HCT116 (cell line): Measurements from ENCODE around the gene THSD4. TPM values are rescaled to one million over a fixed set of nuclear protein-coding genes. Genes with fewer than 3 reads are reported as not detected.

Experiments
- ATAC-seq: fragments of 200-7000 bp; cut with Tn5 transposase; 2 replicates; pipeline ENCODE4 v1.9.1; 2020; ENCODE audit warnings: mild to moderate bottlenecking, moderate library complexity
- BruUV-seq: library from RNA; stranded (reverse); fragments of 400-500 nt; replicated peaks from 2 replicates; lab custom pipeline; 2021; lab: Mats Ljungman, UMichigan
- CTCF ChIA-PET: fragments of 300-600 bp; sonication (Branson Sonifier 250); formaldehyde crosslinking; loops from one replicate; lab custom pipeline; 2021; ENCODE audit warnings: antibody characterized with exemption; lab: Charles Lee
- POLR2A ChIA-PET: fragments of 300-600, 350-600 bp; sonication (Branson Sonifier 250); formaldehyde crosslinking; loops from one replicate; lab custom pipeline; 2021; ENCODE audit warnings: antibody characterized with exemption; lab: Charles Lee
- RAD21 ChIA-PET, 2 experiments: fragments of 300-600 bp; sonication (Branson Sonifier 250); formaldehyde crosslinking; loops; one replicate each; lab custom pipeline; 2023; ENCODE audit warnings: low total read pairs in 2 of 2; ENCODE audit not compliant: uncharacterized antibody in 2 of 2, unreplicated experiment in 2 of 2, low non-redundant PET in 1 of 2; lab: Charles Lee
- DNase-seq: peaks from one replicate; pipeline ENCODE4 v3.0.0-alpha.2; 2010; ENCODE audit warnings: low read depth, low spot score
- H2AFZ ChIP-seq: fragments of 200-600 bp; shearing (Covaris generic), sonication (generic); 2 replicates; pipeline ENCODE4 v1.6.1; 2017; ENCODE audit warnings: low read depth, mixed run types, mixed read lengths, antibody characterized with exemption, low read length; ENCODE audit not compliant: poor library complexity, severe bottlenecking
- H3K27ac ChIP-seq: 2 replicates; pipeline ENCODE4 v1.5.1; 2012; ENCODE audit warnings: low read depth, low read length
- H3K27me3 ChIP-seq: fragments of 200-600 bp; sonication (generic); 2 replicates; pipeline ENCODE4 v1.6.1; 2016; ENCODE audit warnings: mixed run types, low read length, mixed read lengths; ENCODE audit not compliant: insufficient read depth
- H3K36me3 ChIP-seq, 2 experiments: fragments of 200-500 bp in 1 of 2; fragments of 200-600 bp in 1 of 2; sonication (Bioruptor generic) in 1 of 2; sonication (generic) in 1 of 2; 2 replicates each; pipeline versions ENCODE4 v1.5.1 to v1.6.1; 2014 to 2016; ENCODE audit warnings: low read length in 2 of 2, inconsistent platforms in 1 of 2, mixed read lengths in 1 of 2, mixed run types in 1 of 2; ENCODE audit not compliant: insufficient read depth in 2 of 2, control insufficient read depth in 1 of 2
- H3K4me1 ChIP-seq, 2 experiments: fragments of 200-600 bp in 1 of 2; sonication (generic) in 1 of 2; 2 replicates each; pipeline versions ENCODE4 v1.5.1 to v1.6.1; 2012 to 2017; ENCODE audit warnings: low read length in 2 of 2, inconsistent platforms in 1 of 2, mild to moderate bottlenecking in 1 of 2, mixed read lengths in 1 of 2, mixed run types in 1 of 2, moderate library complexity in 1 of 2; ENCODE audit not compliant: insufficient read depth in 2 of 2, control insufficient read depth in 1 of 2
- H3K4me2 ChIP-seq: fragments of 200-600 bp; sonication (generic); 2 replicates; pipeline ENCODE4 v1.6.1; 2017; ENCODE audit warnings: mixed run types, low read length, mixed read lengths
- H3K4me3 ChIP-seq, 2 experiments: fragments of 200-600 bp in 1 of 2; sonication (generic) in 1 of 2; replicated peaks in 1 of 2; 2 replicates each; pipeline ENCODE4 v1.5.1; 2011 to 2016; ENCODE audit warnings: low read length in 2 of 2, control low read depth in 1 of 2, low read depth in 1 of 2, mild to moderate bottlenecking in 1 of 2, mixed read lengths in 1 of 2, mixed run types in 1 of 2
- H3K79me2 ChIP-seq: fragments of 200-600 bp; sonication (generic); 2 replicates; pipeline ENCODE4 v1.6.1; 2017; ENCODE audit warnings: mild to moderate bottlenecking, mixed run types, low read length, moderate library complexity, mixed read lengths; ENCODE audit not compliant: insufficient read depth
- H3K9ac ChIP-seq: fragments of 200-600 bp; sonication (generic); 2 replicates; pipeline ENCODE4 v1.6.1; 2016; ENCODE audit warnings: low read length, mixed read lengths
- H3K9me2 ChIP-seq: fragments of 200-600 bp; sonication (generic), shearing (Covaris generic); 2 replicates; pipeline ENCODE4 v1.6.1; 2017; ENCODE audit warnings: mixed run types, mild to moderate bottlenecking, moderate library complexity; ENCODE audit not compliant: insufficient read depth
- H3K9me3 ChIP-seq, 2 experiments: fragments of 200-500 bp in 1 of 2; fragments of 200-600 bp in 1 of 2; sonication (Bioruptor generic) in 1 of 2; sonication (generic) in 1 of 2; 2 replicates each; pipeline ENCODE4 v1.6.1; 2014 to 2017; ENCODE audit warnings: low read length in 2 of 2, mixed read lengths in 2 of 2, inconsistent platforms in 1 of 2, low read depth in 1 of 2, mild to moderate bottlenecking in 1 of 2, mixed run types in 1 of 2, moderate library complexity in 1 of 2; ENCODE audit not compliant: control insufficient read depth in 1 of 2, insufficient read depth in 1 of 2
- H4K20me1 ChIP-seq: fragments of 200-600 bp; sonication (generic), shearing (Covaris generic); 2 replicates; pipeline ENCODE4 v1.6.1; 2017; ENCODE audit warnings: mixed run types, mild to moderate bottlenecking, moderate library complexity; ENCODE audit not compliant: insufficient read depth
- CEBPB ChIP-seq: IDR thresholded peaks from 2 replicates; pipeline ENCODE4 v1.6.1; 2012; ENCODE audit warnings: low read depth
- EZH2 ChIP-seq: fragments of 200-600 bp; sonication (generic); IDR thresholded peaks from 2 replicates; pipeline ENCODE4 v1.6.1; 2017; ENCODE audit warnings: antibody characterized with exemption, mixed run types
- MAX ChIP-seq: IDR thresholded peaks from 2 replicates; pipeline ENCODE4 v1.6.1; 2012
- POLR2AphosphoS5 ChIP-seq: IDR thresholded peaks from 2 replicates; pipeline ENCODE4 v1.6.1; 2011; ENCODE audit warnings: mild to moderate bottlenecking, low read depth, low read length, moderate library complexity
- RAD21 ChIP-seq: IDR thresholded peaks from 2 replicates; pipeline ENCODE4 v1.6.1; 2012; ENCODE audit warnings: low read depth, mild to moderate bottlenecking
- intact Hi-C: fragments of 100-400 bp; cut with micrococcal nuclease; formaldehyde crosslinking; loops from 2 replicates; pipeline ENCODE4 v1.10.0; 2022
- total RNA-seq: library from RNA; stranded (reverse); gene quantifications from one replicate; pipeline ENCODE4 v1.2.1, GENCODE V29; 2021; ENCODE audit not compliant: unreplicated experiment
- TF ChIP-seq, protein P1 (sequence below): IDR thresholded peaks from 2 replicates; pipeline ENCODE4 v1.6.1; 2012; ENCODE audit warnings: low read depth

The THSD4 gene
- total RNA-seq, 1 experiment from 2014 or later: 30.5 TPM

- no TSS peak for BruUV-seq
- H3K36me3 ChIP-seq: no peaks in the 10 kb centered on the region
- no peaks in the 10 kb centered on the region for H3K27me3 ChIP-seq
- ChIA-PET RAD21 (no interaction called here), CTCF (no interaction called here), POLR2A (no interaction called here)
- no peaks in the 10 kb centered on the region for H3K9me3 ChIP-seq
- no peak overlapping the region for H2AFZ ChIP-seq
- ATAC-seq (no peak), DNase-seq (no peak)
- H4K20me1 ChIP-seq: no peaks in the 10 kb centered on the region
- H3K79me2 ChIP-seq: no peaks in the 10 kb centered on the region
- H3K4me1 ChIP-seq: peaks cover 9 to 14% of the 10 kb centered on the region in 2 experiments; a peak in 2 of 4 replicates
- no peak overlapping the region for H3K4me2 ChIP-seq
- TF ChIP-seq CEBPB: no peak
- H3K4me3 ChIP-seq: no peak overlapping the region
- H3K9me2 ChIP-seq: no peaks in the 10 kb centered on the region
- H3K27ac ChIP-seq: no peak overlapping the region
- no peak overlapping the region for H3K9ac ChIP-seq
- intact Hi-C loops: no loop called here
Observed at GRCh38 chr15:71355268-71355667, 240.0 kb downstream of the THSD4 start.

DNA sequence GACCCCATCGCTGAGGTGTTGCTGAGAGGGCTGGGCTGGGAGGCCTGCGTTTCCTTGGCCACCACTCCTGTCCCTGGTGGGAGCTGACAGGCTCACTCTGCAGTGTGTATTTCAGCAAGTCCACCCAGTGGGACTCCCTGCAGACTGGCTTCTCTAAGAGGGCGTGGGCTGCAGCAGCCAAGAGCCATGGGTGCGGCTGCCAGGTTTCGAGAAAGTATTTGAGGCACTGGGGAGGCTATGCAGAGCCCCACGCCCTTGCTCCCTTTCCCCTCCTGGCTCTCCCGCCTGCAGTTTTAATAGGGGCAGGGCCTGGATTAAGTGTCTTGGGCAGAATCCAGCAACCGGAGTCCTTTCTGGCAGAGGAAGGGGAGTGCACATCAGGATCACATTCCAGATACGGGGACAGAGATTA is 242.1 kb downstream of the THSD4 start:
- TF ChIP-seq POLR2AphosphoS5 (no peak), RAD21 (no peak), EZH2 (no peak), MAX (no peak)
- TF ChIP-seq, protein P1, sequence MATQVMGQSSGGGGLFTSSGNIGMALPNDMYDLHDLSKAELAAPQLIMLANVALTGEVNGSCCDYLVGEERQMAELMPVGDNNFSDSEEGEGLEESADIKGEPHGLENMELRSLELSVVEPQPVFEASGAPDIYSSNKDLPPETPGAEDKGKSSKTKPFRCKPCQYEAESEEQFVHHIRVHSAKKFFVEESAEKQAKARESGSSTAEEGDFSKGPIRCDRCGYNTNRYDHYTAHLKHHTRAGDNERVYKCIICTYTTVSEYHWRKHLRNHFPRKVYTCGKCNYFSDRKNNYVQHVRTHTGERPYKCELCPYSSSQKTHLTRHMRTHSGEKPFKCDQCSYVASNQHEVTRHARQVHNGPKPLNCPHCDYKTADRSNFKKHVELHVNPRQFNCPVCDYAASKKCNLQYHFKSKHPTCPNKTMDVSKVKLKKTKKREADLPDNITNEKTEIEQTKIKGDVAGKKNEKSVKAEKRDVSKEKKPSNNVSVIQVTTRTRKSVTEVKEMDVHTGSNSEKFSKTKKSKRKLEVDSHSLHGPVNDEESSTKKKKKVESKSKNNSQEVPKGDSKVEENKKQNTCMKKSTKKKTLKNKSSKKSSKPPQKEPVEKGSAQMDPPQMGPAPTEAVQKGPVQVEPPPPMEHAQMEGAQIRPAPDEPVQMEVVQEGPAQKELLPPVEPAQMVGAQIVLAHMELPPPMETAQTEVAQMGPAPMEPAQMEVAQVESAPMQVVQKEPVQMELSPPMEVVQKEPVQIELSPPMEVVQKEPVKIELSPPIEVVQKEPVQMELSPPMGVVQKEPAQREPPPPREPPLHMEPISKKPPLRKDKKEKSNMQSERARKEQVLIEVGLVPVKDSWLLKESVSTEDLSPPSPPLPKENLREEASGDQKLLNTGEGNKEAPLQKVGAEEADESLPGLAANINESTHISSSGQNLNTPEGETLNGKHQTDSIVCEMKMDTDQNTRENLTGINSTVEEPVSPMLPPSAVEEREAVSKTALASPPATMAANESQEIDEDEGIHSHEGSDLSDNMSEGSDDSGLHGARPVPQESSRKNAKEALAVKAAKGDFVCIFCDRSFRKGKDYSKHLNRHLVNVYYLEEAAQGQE: no peak

More for the DNA sequence above, 242.1 kb downstream of the THSD4 start:
- Histone ChIP-seq H3K9me3 (no peaks in the 10 kb centered on the region), H3K79me2 (no peaks in the 10 kb centered on the region), H3K4me1 (peaks cover 9 to 14% of the 10 kb centered on the region in 2 experiments; a peak in 2 of 4 replicates), H2AFZ (no peak overlapping the region), H3K36me3 (no peaks in the 10 kb centered on the region), H3K27me3 (no peaks in the 10 kb centered on the region), H3K9me2 (no peaks in the 10 kb centered on the region), H4K20me1 (no peaks in the 10 kb centered on the region), H3K4me2 (peak overlapping the region; percentile 22; the same call in 1 of the 2 replicates), H3K27ac (0 out of 2 replicates have a peak overlapping the region, but pooled peaks have one; percentile 2), H3K4me3 (no peak overlapping the region), H3K9ac (no peak overlapping the region)
- no peak for DNase-seq
- BruUV-seq: no TSS peak
- peak; percentile 36; the same call in 1 of the 2 replicates for ATAC-seq
- ChIA-PET POLR2A (no interaction called here), RAD21 (no interaction called here), CTCF (no interaction called here)
- intact Hi-C loops: no loop called here
